NCI-H1048 (cell line): Measurements from ENCODE around the gene MYH10.

Source experiments
- DNase-seq: peaks from one replicate; lab custom pipeline; 2025; lab: John Stamatoyannopoulos, UW

Gene MYH10

GRCh38 chr17:8474826-8475225, 155.7 kb downstream of the MYH10 start:
- DNase-seq = no peak

- no peak for DNase-seq
These were observed 156.9 kb downstream of the MYH10 start for GRCh38 chr17:8473451-8474192.

GRCh38 chr17:8472663-8473062, 157.9 kb downstream of the MYH10 start:
- no peak for DNase-seq

GRCh38 chr17:8470447-8471047, 160.0 kb downstream of the MYH10 start:
- no peak for DNase-seq

GRCh38 chr17:8469964-8470363, 160.6 kb downstream of the MYH10 start:
- DNase-seq = no peak

GRCh38 chr17:8468980-8469379, 161.5 kb downstream of the MYH10 start:
- DNase-seq = no peak

- DNase-seq = no peak
These were observed 162.4 kb downstream of the MYH10 start for GRCh38 chr17:8468127-8468526.

- no peak for DNase-seq
These were observed 163.0 kb downstream of the MYH10 start for GRCh38 chr17:8467527-8467926.

GRCh38 chr17:8466873-8467272, 163.7 kb downstream of the MYH10 start:
- no peak for DNase-seq

GRCh38 chr17:8466456-8466855, 164.1 kb downstream of the MYH10 start:
- no peak for DNase-seq

- no peak for DNase-seq
These were observed 164.8 kb downstream of the MYH10 start for GRCh38 chr17:8465759-8466158.

GRCh38 chr17:8465356-8465755, 165.2 kb downstream of the MYH10 start:
- DNase-seq = no peak

GRCh38 chr17:8464941-8465340, 165.6 kb downstream of the MYH10 start:
- DNase-seq = no peak

GRCh38 chr17:8463099-8463498, 167.4 kb downstream of the MYH10 start:
- DNase-seq = no peak

GRCh38 chr17:8462564-8462963, 168.0 kb downstream of the MYH10 start:
- no peak for DNase-seq

GRCh38 chr17:8459831-8460230, 170.7 kb downstream of the MYH10 start:
- no peak for DNase-seq

- no peak for DNase-seq
These were observed 171.4 kb downstream of the MYH10 start for GRCh38 chr17:8459107-8459506.

- DNase-seq = no peak
These were observed 172.4 kb downstream of the MYH10 start for GRCh38 chr17:8458128-8458527.

- DNase-seq = no peak
These were observed 174.8 kb downstream of the MYH10 start for GRCh38 chr17:8455665-8456209.

GRCh38 chr17:8453326-8453725, 177.2 kb downstream of the MYH10 start:
- DNase-seq = no peak

- no peak for DNase-seq
These were observed 178.5 kb downstream of the MYH10 start for GRCh38 chr17:8451933-8452614.

- DNase-seq = no peak
These were observed 182.2 kb downstream of the MYH10 start for GRCh38 chr17:8448310-8448709.

GRCh38 chr17:8447799-8448198, 182.7 kb downstream of the MYH10 start:
- DNase-seq = no peak
